ENCODE data around the gene ANK3.

GRCh38 chr10:60235001-60235400, 154.7 kb downstream of the ANK3 start:
- TF ChIP-seq POLR2A (IDR thresholded peaks at IDR 0.05) (no peak), CTCF (IDR thresholded peaks at IDR 0.05) (no peak), EP300 (IDR thresholded peaks at IDR 0.05) (no peak)

All from tibial nerve (tissue), 4 donors.